Measurements from ENCODE around the gene PRKRA. TPM values are rescaled to one million over a fixed set of nuclear protein-coding genes. Genes with fewer than 3 reads are reported as not detected.

Gene PRKRA
- total and polyA plus RNA-seq, 9 of the 15 experiments (the other 6 are each of a cell fraction or from before 2014, with no cell fraction given): 14.1 to 78.1 (median 52.3) TPM

GRCh38 chr2:178394859-178395258, 56.1 kb downstream of the PRKRA start (continued):
- TF ChIP-seq ZNF318 (IDR thresholded peaks at IDR 0.05; ENCODE audit: borderline replicate concordance in 1 of 2, low read depth in 1 of 2) (no peak), MAFF (IDR thresholded peaks at IDR 0.05; ENCODE audit: low read length) (no peak), CGGBP1 (CRISPR knock-in tag; IDR thresholded peaks at IDR 0.05) (no peak), TSC22D4 (tag; IDR thresholded peaks at IDR 0.05) (no peak), JUN (IDR thresholded peaks at IDR 0.05; ENCODE audit: borderline replicate concordance, low read depth, low read length) (no peak), JUN (CRISPR knock-in tag; IDR thresholded peaks at IDR 0.05; ENCODE audit: borderline replicate concordance) (no peak), CBX5 (IDR thresholded peaks at IDR 0.05; ENCODE audit: borderline replicate concordance, low read depth) (no peak)
- TF ChIP-seq, protein P1, sequence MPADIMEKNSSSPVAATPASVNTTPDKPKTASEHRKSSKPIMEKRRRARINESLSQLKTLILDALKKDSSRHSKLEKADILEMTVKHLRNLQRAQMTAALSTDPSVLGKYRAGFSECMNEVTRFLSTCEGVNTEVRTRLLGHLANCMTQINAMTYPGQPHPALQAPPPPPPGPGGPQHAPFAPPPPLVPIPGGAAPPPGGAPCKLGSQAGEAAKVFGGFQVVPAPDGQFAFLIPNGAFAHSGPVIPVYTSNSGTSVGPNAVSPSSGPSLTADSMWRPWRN (IDR thresholded peaks at IDR 0.05; ENCODE audit: low read depth): no peak
- TF ChIP-seq, protein P2, sequence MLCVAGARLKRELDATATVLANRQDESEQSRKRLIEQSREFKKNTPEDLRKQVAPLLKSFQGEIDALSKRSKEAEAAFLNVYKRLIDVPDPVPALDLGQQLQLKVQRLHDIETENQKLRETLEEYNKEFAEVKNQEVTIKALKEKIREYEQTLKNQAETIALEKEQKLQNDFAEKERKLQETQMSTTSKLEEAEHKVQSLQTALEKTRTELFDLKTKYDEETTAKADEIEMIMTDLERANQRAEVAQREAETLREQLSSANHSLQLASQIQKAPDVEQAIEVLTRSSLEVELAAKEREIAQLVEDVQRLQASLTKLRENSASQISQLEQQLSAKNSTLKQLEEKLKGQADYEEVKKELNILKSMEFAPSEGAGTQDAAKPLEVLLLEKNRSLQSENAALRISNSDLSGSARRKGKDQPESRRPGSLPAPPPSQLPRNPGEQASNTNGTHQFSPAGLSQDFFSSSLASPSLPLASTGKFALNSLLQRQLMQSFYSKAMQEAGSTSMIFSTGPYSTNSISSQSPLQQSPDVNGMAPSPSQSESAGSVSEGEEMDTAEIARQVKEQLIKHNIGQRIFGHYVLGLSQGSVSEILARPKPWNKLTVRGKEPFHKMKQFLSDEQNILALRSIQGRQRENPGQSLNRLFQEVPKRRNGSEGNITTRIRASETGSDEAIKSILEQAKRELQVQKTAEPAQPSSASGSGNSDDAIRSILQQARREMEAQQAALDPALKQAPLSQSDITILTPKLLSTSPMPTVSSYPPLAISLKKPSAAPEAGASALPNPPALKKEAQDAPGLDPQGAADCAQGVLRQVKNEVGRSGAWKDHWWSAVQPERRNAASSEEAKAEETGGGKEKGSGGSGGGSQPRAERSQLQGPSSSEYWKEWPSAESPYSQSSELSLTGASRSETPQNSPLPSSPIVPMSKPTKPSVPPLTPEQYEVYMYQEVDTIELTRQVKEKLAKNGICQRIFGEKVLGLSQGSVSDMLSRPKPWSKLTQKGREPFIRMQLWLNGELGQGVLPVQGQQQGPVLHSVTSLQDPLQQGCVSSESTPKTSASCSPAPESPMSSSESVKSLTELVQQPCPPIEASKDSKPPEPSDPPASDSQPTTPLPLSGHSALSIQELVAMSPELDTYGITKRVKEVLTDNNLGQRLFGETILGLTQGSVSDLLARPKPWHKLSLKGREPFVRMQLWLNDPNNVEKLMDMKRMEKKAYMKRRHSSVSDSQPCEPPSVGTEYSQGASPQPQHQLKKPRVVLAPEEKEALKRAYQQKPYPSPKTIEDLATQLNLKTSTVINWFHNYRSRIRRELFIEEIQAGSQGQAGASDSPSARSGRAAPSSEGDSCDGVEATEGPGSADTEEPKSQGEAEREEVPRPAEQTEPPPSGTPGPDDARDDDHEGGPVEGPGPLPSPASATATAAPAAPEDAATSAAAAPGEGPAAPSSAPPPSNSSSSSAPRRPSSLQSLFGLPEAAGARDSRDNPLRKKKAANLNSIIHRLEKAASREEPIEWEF (CRISPR knock-in tag; IDR thresholded peaks at IDR 0.05): no peak
- TF ChIP-seq, protein P3, sequence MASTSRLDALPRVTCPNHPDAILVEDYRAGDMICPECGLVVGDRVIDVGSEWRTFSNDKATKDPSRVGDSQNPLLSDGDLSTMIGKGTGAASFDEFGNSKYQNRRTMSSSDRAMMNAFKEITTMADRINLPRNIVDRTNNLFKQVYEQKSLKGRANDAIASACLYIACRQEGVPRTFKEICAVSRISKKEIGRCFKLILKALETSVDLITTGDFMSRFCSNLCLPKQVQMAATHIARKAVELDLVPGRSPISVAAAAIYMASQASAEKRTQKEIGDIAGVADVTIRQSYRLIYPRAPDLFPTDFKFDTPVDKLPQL (IDR thresholded peaks at IDR 0.05; ENCODE audit: extremely low read depth, insufficient read length): no peak

Measured in K562 (cell line).